Ectodermal cell (in vitro differentiated cells): ENCODE results near the gene TMTC2.

Source experiments
- H3K27ac ChIP-seq: 2 replicates; pipeline ENCODE4 v1.7.0; 2013; ENCODE audit warnings: mild to moderate bottlenecking, low read depth, low read length; ENCODE audit not compliant: insufficient read depth, poor library complexity, severe bottlenecking
- H3K27me3 ChIP-seq: 2 replicates; pipeline ENCODE4 v1.7.0; 2013; ENCODE audit warnings: mild to moderate bottlenecking, low read length; ENCODE audit not compliant: insufficient read depth, control insufficient read depth, poor library complexity, severe bottlenecking
- H3K36me3 ChIP-seq: one replicate; pipeline ENCODE4 v1.7.0; 2013; ENCODE audit warnings: low read length; ENCODE audit not compliant: control insufficient read depth, insufficient read depth
- H3K4me1 ChIP-seq: one replicate; pipeline ENCODE4 v1.7.0; 2013; ENCODE audit warnings: low read length; ENCODE audit not compliant: control insufficient read depth, insufficient read depth
- H3K4me3 ChIP-seq: 2 replicates; pipeline ENCODE4 v1.7.0; 2013; ENCODE audit warnings: low read depth, low read length, control low read depth; ENCODE audit not compliant: insufficient read depth
- H3K9me3 ChIP-seq: 2 replicates; pipeline ENCODE4 v1.7.0; 2013; ENCODE audit warnings: mild to moderate bottlenecking, low read length, moderate library complexity; ENCODE audit not compliant: control insufficient read depth
- WGBS, 2 experiments: methylation state at CpG; one replicate each; pipeline ENCODE4 v1.1.7; 2013; ENCODE audit warnings: missing lambda C conversion rate in 2 of 2; 5-methylcytosine and 5-hydroxymethylcytosine counted together

TMTC2 gene

GRCh38 chr12:83015390-83016217 lies 328.9 kb downstream of the TMTC2 start:
- Histone ChIP-seq H3K4me1 (peaks cover 20% of the 10 kb centered on the region), H3K36me3 (peaks cover 5% of the 10 kb centered on the region), H3K9me3 (no peaks in the 10 kb centered on the region), H3K27me3 (no peaks in the 10 kb centered on the region), H3K27ac (no peak overlapping the region), H3K4me3 (no peak overlapping the region)
- WGBS, 2 experiments = 81 to 84% methylated on average over 7 to 8 of the region's 8 CpGs

GRCh38 chr12:83016218-83016835 lies 329.6 kb downstream of the TMTC2 start:
- H3K4me3 ChIP-seq = no peak overlapping the region
- no peaks in the 10 kb centered on the region for H3K9me3 ChIP-seq
- H3K27ac ChIP-seq = no peak overlapping the region
- peaks cover under 1% of the 10 kb centered on the region for H3K36me3 ChIP-seq
- no peaks in the 10 kb centered on the region for H3K27me3 ChIP-seq
- WGBS, 2 experiments = 91 to 100% methylated on average over 1 of the region's 1 CpG
- H3K4me1 ChIP-seq = peaks cover 20% of the 10 kb centered on the region

GRCh38 chr12:83016991-83017390 lies 330.3 kb downstream of the TMTC2 start:
- peaks cover 20% of the 10 kb centered on the region for H3K4me1 ChIP-seq
- no peaks in the 10 kb centered on the region for H3K36me3 ChIP-seq
- WGBS, 2 experiments = 0 to 3% methylated on average over 1 of the region's 1 CpG
- no peak overlapping the region for H3K4me3 ChIP-seq
- no peak overlapping the region for H3K27ac ChIP-seq
- H3K27me3 ChIP-seq = no peaks in the 10 kb centered on the region
- H3K9me3 ChIP-seq = no peaks in the 10 kb centered on the region

GRCh38 chr12:83018088-83018487 lies 331.4 kb downstream of the TMTC2 start:
- 31 to 41% methylated on average over 4 of the region's 4 CpGs for WGBS, 2 experiments
- Histone ChIP-seq H3K4me3 (no peak overlapping the region), H3K9me3 (no peaks in the 10 kb centered on the region), H3K36me3 (no peaks in the 10 kb centered on the region), H3K4me1 (peaks cover 20% of the 10 kb centered on the region), H3K27ac (no peak overlapping the region), H3K27me3 (no peaks in the 10 kb centered on the region)

GRCh38 chr12:83027021-83027723 lies 340.5 kb downstream of the TMTC2 start:
- H3K27me3 ChIP-seq = no peaks in the 10 kb centered on the region
- no peaks in the 10 kb centered on the region for H3K4me1 ChIP-seq
- H3K4me3 ChIP-seq = no peak overlapping the region
- no peaks in the 10 kb centered on the region for H3K36me3 ChIP-seq
- no peak overlapping the region for H3K27ac ChIP-seq
- H3K9me3 ChIP-seq = no peaks in the 10 kb centered on the region
- WGBS, 2 experiments = 83 to 94% methylated on average over 7 of the region's 7 CpGs

DNA sequence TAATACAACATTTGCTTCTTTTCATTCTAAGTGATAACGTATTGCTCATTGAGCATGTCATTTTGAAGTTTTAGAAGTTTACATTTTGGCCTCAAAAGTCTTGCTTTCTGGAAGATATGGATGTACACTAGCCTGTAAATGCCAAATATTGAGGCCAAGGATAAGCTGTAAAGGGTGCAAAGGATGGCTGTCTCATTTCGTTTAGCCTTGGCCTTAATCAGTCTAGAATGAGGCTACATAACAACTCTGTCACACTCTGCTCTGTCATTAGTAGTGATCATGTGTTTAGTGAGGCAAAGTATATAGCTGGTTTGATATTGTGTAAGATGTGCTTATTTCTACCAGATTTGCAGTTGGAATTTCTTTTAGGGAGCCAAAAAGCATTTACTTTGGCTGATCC lies 344.5 kb downstream of the TMTC2 start:
- no peaks in the 10 kb centered on the region for H3K9me3 ChIP-seq
- H3K4me1 ChIP-seq = no peaks in the 10 kb centered on the region
- no peak overlapping the region for H3K4me3 ChIP-seq
- no peaks in the 10 kb centered on the region for H3K36me3 ChIP-seq
- H3K27me3 ChIP-seq = no peaks in the 10 kb centered on the region
- no peak overlapping the region for H3K27ac ChIP-seq
- 87 to 100% methylated on average over 2 of the region's 2 CpGs for WGBS, 2 experiments

DNA sequence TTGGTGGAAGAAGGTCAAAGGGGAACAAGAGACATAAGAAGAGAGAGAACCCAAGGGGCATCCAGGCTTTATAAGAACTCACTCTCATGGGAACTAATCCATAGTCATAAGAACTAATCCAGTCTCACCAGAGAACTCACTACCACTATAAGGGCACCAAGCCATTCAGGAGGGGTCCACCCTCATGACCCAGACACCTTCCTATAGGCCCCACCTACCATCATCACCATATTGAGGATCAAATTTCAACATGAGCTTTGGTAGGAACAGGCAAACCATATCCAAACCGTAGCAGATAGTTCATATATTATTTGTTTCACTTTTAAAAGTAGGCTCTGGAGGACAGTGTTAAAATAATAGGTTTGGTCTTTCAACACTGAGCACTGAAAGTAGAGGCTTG lies 350.1 kb downstream of the TMTC2 start:
- Histone ChIP-seq H3K36me3 (peaks cover 4% of the 10 kb centered on the region), H3K9me3 (no peaks in the 10 kb centered on the region), H3K4me1 (peaks cover 3% of the 10 kb centered on the region), H3K4me3 (no peak overlapping the region), H3K27ac (no peak overlapping the region), H3K27me3 (no peaks in the 10 kb centered on the region)
- 100% methylated on average over 1 of the region's 1 CpG for WGBS, 2 experiments

DNA sequence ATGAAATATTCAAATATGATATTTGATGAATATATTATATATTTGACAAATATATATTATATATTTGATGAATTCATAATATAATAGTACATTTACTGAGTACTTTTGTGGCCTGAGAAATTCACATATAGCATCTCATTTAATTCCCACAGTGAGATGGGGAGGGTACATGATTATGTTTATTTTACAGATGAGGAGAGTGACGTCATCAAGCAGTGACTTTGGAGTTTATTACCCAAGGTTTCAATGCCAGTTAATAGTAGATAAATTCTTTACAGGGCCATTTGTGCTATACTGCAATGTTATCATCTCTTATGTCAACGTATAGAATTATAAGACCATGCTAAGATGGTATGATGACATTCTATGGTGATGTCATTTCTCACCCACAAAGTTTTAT lies 352.7 kb downstream of the TMTC2 start:
- no peaks in the 10 kb centered on the region for H3K27me3 ChIP-seq
- WGBS, 2 experiments = 100% methylated on average over 1 of the region's 2 CpGs; no CpG with 5 or more reads in 1 of the 2 experiments
- peaks cover 15% of the 10 kb centered on the region for H3K4me1 ChIP-seq
- H3K36me3 ChIP-seq = peaks cover 4% of the 10 kb centered on the region
- H3K4me3 ChIP-seq = no peak overlapping the region
- H3K9me3 ChIP-seq = no peaks in the 10 kb centered on the region
- H3K27ac ChIP-seq = no peak overlapping the region

- Histone ChIP-seq H3K36me3 (peaks cover 4% of the 10 kb centered on the region), H3K27ac (no peak overlapping the region), H3K4me3 (no peak overlapping the region), H3K9me3 (no peaks in the 10 kb centered on the region), H3K27me3 (no peaks in the 10 kb centered on the region), H3K4me1 (peaks cover 15% of the 10 kb centered on the region)
- WGBS, 2 experiments = 83 to 94% methylated on average over 4 of the region's 4 CpGs
Observed at GRCh38 chr12:83040339-83040738, 353.6 kb downstream of the TMTC2 start.

DNA sequence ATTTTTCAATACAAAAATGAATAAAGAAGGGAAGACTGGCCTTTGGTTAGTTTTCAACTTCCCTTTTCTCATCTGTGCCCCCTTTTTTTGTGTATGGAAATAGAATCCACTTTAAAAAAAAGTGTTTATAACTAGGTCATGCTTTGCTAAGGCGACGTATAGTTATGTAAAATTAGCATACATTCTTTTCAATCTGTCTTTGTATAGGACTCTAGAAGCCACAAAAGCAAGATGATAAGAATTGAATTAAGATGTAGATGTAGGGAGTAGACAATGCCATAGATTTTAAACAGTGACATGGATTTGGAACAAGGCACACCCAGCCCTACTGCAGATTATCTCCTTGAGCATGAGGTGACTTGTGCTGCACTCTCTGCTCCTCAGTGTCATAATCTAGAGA lies 354.3 kb downstream of the TMTC2 start:
- H3K27me3 ChIP-seq = no peaks in the 10 kb centered on the region
- peaks cover 4% of the 10 kb centered on the region for H3K36me3 ChIP-seq
- H3K4me3 ChIP-seq = no peak overlapping the region
- no peaks in the 10 kb centered on the region for H3K9me3 ChIP-seq
- peaks cover 15% of the 10 kb centered on the region for H3K4me1 ChIP-seq
- 100% methylated on average over 2 of the region's 2 CpGs; no CpG with 5 or more reads in 1 of the 2 experiments for WGBS, 2 experiments
- H3K27ac ChIP-seq = no peak overlapping the region
